HepG2 (cell line): ENCODE results near the gene NBL1. TPM values are rescaled to one million over a fixed set of nuclear protein-coding genes. Genes with fewer than 3 reads are reported as not detected.

Source experiments
- ARID4A ChIP-seq: sonication (generic); formaldehyde crosslinking; IDR thresholded peaks from 2 replicates; pipeline ENCODE4 v1.5.0; 2020; ENCODE audit warnings: mild to moderate bottlenecking, missing genetic modification reagents, borderline replicate concordance
- CTCF ChIP-seq: sonication (generic); formaldehyde crosslinking; IDR thresholded peaks from 2 replicates; pipeline ENCODE4 v1.5.0; 2020; ENCODE audit warnings: mild to moderate bottlenecking, missing genetic modification reagents, moderate library complexity
- DPF2 ChIP-seq: sonication (generic); formaldehyde crosslinking; IDR thresholded peaks from 2 replicates; pipeline ENCODE4 v1.4.0; 2020; ENCODE audit warnings: mild to moderate bottlenecking, low read depth, missing genetic modification reagents, borderline replicate concordance
- DR1 ChIP-seq: sonication (generic); formaldehyde crosslinking; IDR thresholded peaks from 2 replicates; pipeline ENCODE4 v1.8.0; 2021; ENCODE audit warnings: mild to moderate bottlenecking, missing genetic modification reagents, inconsistent platforms
- EHMT2 ChIP-seq: fragments of 200-600 bp; sonication (generic); IDR thresholded peaks from 2 replicates; pipeline ENCODE4 v1.7.0; 2017; ENCODE audit warnings: antibody characterized with exemption, low read depth, low read length, borderline replicate concordance
- ELF3 ChIP-seq: IDR thresholded peaks from 2 replicates; pipeline ENCODE4 v1.6.1; 2016; ENCODE audit warnings: missing genetic modification reagents, missing compliant biosample characterization
- FOSL2 ChIP-seq: sonication (generic); formaldehyde crosslinking; IDR thresholded peaks from 2 replicates; pipeline ENCODE4 v1.4.0; 2020; ENCODE audit warnings: missing genetic modification reagents
- RARA ChIP-seq: IDR thresholded peaks from 2 replicates; pipeline ENCODE4 v1.6.1; 2016; ENCODE audit warnings: missing genetic modification reagents, missing compliant biosample characterization
- RFX1 ChIP-seq: fragments of 450-650 bp; IDR thresholded peaks from 2 replicates; pipeline ENCODE4 v1.6.1; 2017
- SATB2 ChIP-seq: sonication (generic); formaldehyde crosslinking; IDR thresholded peaks from 2 replicates; pipeline ENCODE4 v1.5.0; 2020; ENCODE audit warnings: missing genetic modification reagents
- SIN3A ChIP-seq: IDR thresholded peaks from 2 replicates; pipeline ENCODE4 v1.6.1; 2011; ENCODE audit warnings: low read depth, mild to moderate bottlenecking, control low read depth, low read length, borderline replicate concordance
- SKI ChIP-seq: fragments of 450-650 bp; IDR thresholded peaks from one replicate; pipeline ENCODE4 v1.6.1; 2018; ENCODE audit warnings: mild to moderate bottlenecking; ENCODE audit not compliant: partially characterized antibody
- SP2 ChIP-seq: sonication (generic); formaldehyde crosslinking; IDR thresholded peaks from 2 replicates; pipeline ENCODE4 v1.5.1; 2020; ENCODE audit warnings: mild to moderate bottlenecking, missing genetic modification reagents
- TBL1XR1 ChIP-seq: fragments of 150-350 bp; IDR thresholded peaks from 2 replicates; pipeline ENCODE4 v1.6.1; 2014; ENCODE audit warnings: borderline replicate concordance, low read length; ENCODE audit not compliant: partially characterized antibody
- ZFP62 ChIP-seq: sonication (generic); formaldehyde crosslinking; IDR thresholded peaks from 2 replicates; pipeline ENCODE4 v1.4.0; 2020; ENCODE audit warnings: missing genetic modification reagents
- ZNF446 ChIP-seq: sonication (generic); formaldehyde crosslinking; IDR thresholded peaks from 2 replicates; pipeline ENCODE4 v1.5.0; 2020; ENCODE audit warnings: mild to moderate bottlenecking, missing genetic modification reagents
- ZNF546 ChIP-seq: sonication (generic); formaldehyde crosslinking; conservative IDR thresholded peaks from 2 replicates; pipeline ENCODE4 v1.8.1; 2023; ENCODE audit warnings: mild to moderate bottlenecking, missing genetic modification reagents
- ZNF646 ChIP-seq: sonication (generic); formaldehyde crosslinking; IDR thresholded peaks from 2 replicates; pipeline ENCODE4 v1.9.0; 2021; ENCODE audit warnings: mild to moderate bottlenecking, missing genetic modification reagents
- ZNF7 ChIP-seq: IDR thresholded peaks from 2 replicates; pipeline ENCODE4 v1.6.1; 2016; ENCODE audit warnings: missing biosample characterization, missing genetic modification reagents
- ZNF749 ChIP-seq: sonication (generic); formaldehyde crosslinking; IDR thresholded peaks from 2 replicates; pipeline ENCODE4 v1.8.0; 2022; ENCODE audit warnings: mild to moderate bottlenecking, missing genetic modification reagents, moderate library complexity, borderline replicate concordance
- polyA plus RNA-seq, 8 experiments: library from polyadenylated mRNA; depleted of rRNA in 3 of 8; stranded (reverse) in 7 of 8; unstranded in 1 of 8; fragments of >200 nt; fragmentation: Illumina TruSeq in 4 of 8; extraction: Trizol in 4 of 8; gene quantifications; 2 replicates each; pipeline versions ENCODE4 v1.2.1 to v1.2.3, GENCODE V29; 2011 to 2016; ENCODE audit warnings: low read depth in 4 of 8, missing spikeins in 1 of 8, mixed read lengths in 1 of 8; ENCODE audit not compliant: insufficient read depth in 1 of 8
- total RNA-seq, 5 experiments: library from RNA; depleted of rRNA; stranded (reverse); fragments of >200 nt; fragmentation: Illumina TruSeq; extraction: Trizol; gene quantifications; 2 replicates each; pipeline ENCODE4 v1.2.3, GENCODE V29; 2016; ENCODE audit warnings: low read depth in 1 of 5

Gene NBL1
- total and polyA plus RNA-seq, 2 of the 13 experiments (the other 11 are each of a cell fraction or from before 2014, with no cell fraction given) = 2.7 to 13.8 TPM

DNA sequence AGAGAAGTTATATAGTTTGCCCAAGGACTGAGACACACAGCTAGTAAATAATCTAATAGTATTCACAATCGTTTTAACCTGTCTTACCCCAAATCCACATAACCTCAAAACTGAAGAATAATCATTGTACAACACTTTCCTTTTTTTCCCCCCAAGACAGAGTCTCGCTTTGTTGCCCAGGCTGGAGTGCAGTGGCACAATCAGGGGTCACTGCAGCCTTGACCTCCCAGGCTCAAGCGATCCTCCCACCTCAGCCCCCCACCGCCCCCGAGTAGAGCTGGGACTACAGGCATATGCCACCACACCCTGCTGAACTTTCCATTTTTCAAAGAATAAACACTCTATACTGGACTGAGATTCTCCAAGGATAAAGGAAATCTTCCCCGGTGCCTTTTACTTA lies 28.7 kb upstream of the NBL1 start (continued):
- TF ChIP-seq ARID4A (CRISPR knock-in tag) (peak; percentile 17; the same call in 1 of the 2 replicates), FOSL2 (no peak), SIN3A (no peak), ZNF7 (CRISPR knock-in tag) (no peak), SKI (no peak), ZNF749 (no peak), EHMT2 (no peak), ZNF646 (CRISPR knock-in tag) (no peak), ELF3 (no peak), DPF2 (CRISPR knock-in tag) (0 out of 2 replicates have a peak, but pooled peaks have one; percentile 27), ZFP62 (CRISPR knock-in tag) (no peak), ZNF546 (no peak), SATB2 (CRISPR knock-in tag) (no peak), RFX1 (no peak), CTCF (CRISPR knock-in tag) (no peak), TBL1XR1 (no peak), RARA (peak; percentile 26; the same call in 1 of the 2 replicates), DR1 (CRISPR knock-in tag) (no peak), ZNF446 (no peak), SP2 (CRISPR knock-in tag) (no peak)
